A549 (cell line): ENCODE measurements around the gene KRTAP10-8. TPM values are rescaled to one million over a fixed set of nuclear protein-coding genes. Genes with fewer than 3 reads are reported as not detected.
"Not testable (repeated sequence)": the region's sequence is repeated elsewhere in the genome, so short reads cannot be mapped to it uniquely, and the experiment has no call there.

Source experiments
- ATAC-seq, 2 experiments: fragments of 200-7000 bp in 1 of 2; fragments of >200 bp in 1 of 2; cut with Nextera tagmentation in 1 of 2; cut with Tn5 transposase in 1 of 2; 3 replicates each; pipeline versions ENCODE4 v1.8.0 to v1.9.1; 2018 to 2020; ENCODE audit warnings: mild to moderate bottlenecking in 1 of 2, moderate library complexity in 1 of 2
- CTCF ChIA-PET: fragments of 300-600 bp; sonication (Branson Sonifier 250); formaldehyde crosslinking; extraction: SDS; loops from one replicate; lab custom pipeline; 2021; ENCODE audit warnings: antibody characterized with exemption, inconsistent platforms; lab: Yijun Ruan, JAX
- POLR2A ChIA-PET: fragments of 350-600 bp; formaldehyde crosslinking; extraction: SDS; loops from one replicate; lab custom pipeline; 2021; ENCODE audit warnings: antibody characterized with exemption, inconsistent platforms; lab: Yijun Ruan, JAX
- DNase-seq, 2 experiments: peaks; one replicate each; pipeline versions ENCODE4 v3.0.0 to v3.0.0-alpha.2; 2011 to 2016; ENCODE audit warnings: low read depth in 1 of 2, low spot score in 1 of 2
- FAIRE-seq: peaks from 2 replicates; lab custom pipeline; 2011; peaks lifted over from hg19 to GRCh38; lab: Jason Lieb, UNC
- H3K27ac ChIP-seq, 2 experiments: fragments of >200 bp; sonication (Bioruptor Twin); formaldehyde crosslinking; 3 replicates each; pipeline ENCODE4 v1.5.1; 2016 to 2017
- H3K4me1 ChIP-seq: fragments of >200 bp; sonication (Bioruptor Twin); formaldehyde crosslinking; 3 replicates; pipeline ENCODE4 v1.6.1; 2016
- H3K4me2 ChIP-seq: fragments of >200 bp; sonication (Bioruptor Twin); formaldehyde crosslinking; 3 replicates; pipeline ENCODE4 v1.6.1; 2016
- H3K4me3 ChIP-seq: fragments of >200 bp; sonication (Bioruptor Twin); formaldehyde crosslinking; 3 replicates; pipeline ENCODE4 v1.5.1; 2016
- H3K9me3 ChIP-seq: fragments of >200 bp; sonication (Bioruptor Twin); formaldehyde crosslinking; 3 replicates; pipeline ENCODE4 v1.6.1; 2016
- CHD2 ChIP-seq: fragments of 150-350 bp; IDR thresholded peaks from 2 replicates; pipeline ENCODE4 v1.6.1; 2014; ENCODE audit warnings: low read length; ENCODE audit not compliant: partially characterized antibody
- EHF ChIP-seq: fragments of 250-450 bp; sonication (Bioruptor Pico); IDR thresholded peaks from 2 replicates; pipeline ENCODE4 v1.5.0; 2020; ENCODE audit warnings: mild to moderate bottlenecking
- FOSL2 ChIP-seq, 2 experiments: fragments of 450-650 bp in 1 of 2; fragments of >200 bp in 1 of 2; sonication (Bioruptor Twin) in 1 of 2; formaldehyde crosslinking; IDR thresholded peaks; 2 replicates each; pipeline versions ENCODE4 v1.5.0 to v1.6.1; 2016 to 2020; ENCODE audit warnings: mild to moderate bottlenecking in 1 of 2, moderate library complexity in 1 of 2
- HDAC2 ChIP-seq: fragments of 200-600 bp; sonication (generic); IDR thresholded peaks from 2 replicates; pipeline ENCODE4 v1.6.1; 2016
- HEYL ChIP-seq: fragments of 250-450 bp; sonication (Bioruptor Pico); IDR thresholded peaks from 2 replicates; pipeline ENCODE4 v1.8.0; 2021; ENCODE audit warnings: mild to moderate bottlenecking, moderate library complexity
- JUNB ChIP-seq: fragments of >200 bp; sonication (Bioruptor Twin); formaldehyde crosslinking; IDR thresholded peaks from 2 replicates; pipeline ENCODE4 v1.6.1; 2016
- PHF8 ChIP-seq: fragments of 200-600 bp; sonication (generic); IDR thresholded peaks from 2 replicates; pipeline ENCODE4 v1.6.1; 2016; ENCODE audit warnings: low read depth, mild to moderate bottlenecking, antibody characterized with exemption, moderate library complexity, borderline replicate concordance
- POLR2A ChIP-seq: IDR thresholded peaks from 2 replicates; pipeline ENCODE4 v1.6.1; 2012; ENCODE audit warnings: mild to moderate bottlenecking, low read length
- POLR2AphosphoS2 ChIP-seq: conservative IDR thresholded peaks from 2 replicates; pipeline ENCODE4 v1.6.1; 2012; ENCODE audit warnings: low read length, improper control_type of control experiment, inconsistent platforms
- RCOR1 ChIP-seq: fragments of 150-350 bp; IDR thresholded peaks from 2 replicates; pipeline ENCODE4 v1.6.1; 2014; ENCODE audit warnings: antibody characterized with exemption, low read length, low read depth
- RNF2 ChIP-seq: fragments of 200-600 bp; sonication (generic); IDR thresholded peaks from 2 replicates; pipeline ENCODE4 v1.6.1; 2016; ENCODE audit warnings: low read depth, mild to moderate bottlenecking, antibody characterized with exemption, moderate library complexity, borderline replicate concordance
- TP53 ChIP-seq: fragments of 250-450 bp; sonication (Bioruptor Pico); IDR thresholded peaks from 2 replicates; pipeline ENCODE4 v1.5.0; 2021; ENCODE audit warnings: mild to moderate bottlenecking, moderate library complexity
- WGBS: methylation state at CpG from one replicate; pipeline ENCODE4 v1.1.6; 2017; ENCODE audit errors: missing lambda C conversion rate; 5-methylcytosine and 5-hydroxymethylcytosine counted together
- polyA plus RNA-seq, 4 experiments: library from polyadenylated mRNA; depleted of rRNA in 3 of 4; stranded (reverse); fragments of >200 nt; fragmentation: RNase III in 1 of 4; extraction: RNeasy Plus Mini Kit Qiagen cat#74134 plus additional on column Dnase treatment in 1 of 4; gene quantifications; 2 replicates in 3 of 4; 3 replicates in 1 of 4; pipeline ENCODE4 v1.2.3, GENCODE V29; 2011 to 2017
- TF ChIP-seq, protein P1 (sequence below): fragments of >200 bp; sonication (Bioruptor Twin); formaldehyde crosslinking; IDR thresholded peaks from 3 replicates; pipeline ENCODE4 v1.6.1; 2016
- TF ChIP-seq, protein P2 (sequence below): IDR thresholded peaks from 2 replicates; pipeline ENCODE4 v1.6.1; 2012; ENCODE audit warnings: low read depth, borderline replicate concordance
- TF ChIP-seq, protein P3 (sequence below): fragments of 200-600 bp; sonication (generic); IDR thresholded peaks from 2 replicates; pipeline ENCODE4 v1.6.1; 2016; ENCODE audit warnings: antibody characterized with exemption, mild to moderate bottlenecking, moderate library complexity

KRTAP10-8 gene
- polyA plus RNA-seq, 2 of the 4 experiments (the other 2 are of a cell fraction): not detected

DNA sequence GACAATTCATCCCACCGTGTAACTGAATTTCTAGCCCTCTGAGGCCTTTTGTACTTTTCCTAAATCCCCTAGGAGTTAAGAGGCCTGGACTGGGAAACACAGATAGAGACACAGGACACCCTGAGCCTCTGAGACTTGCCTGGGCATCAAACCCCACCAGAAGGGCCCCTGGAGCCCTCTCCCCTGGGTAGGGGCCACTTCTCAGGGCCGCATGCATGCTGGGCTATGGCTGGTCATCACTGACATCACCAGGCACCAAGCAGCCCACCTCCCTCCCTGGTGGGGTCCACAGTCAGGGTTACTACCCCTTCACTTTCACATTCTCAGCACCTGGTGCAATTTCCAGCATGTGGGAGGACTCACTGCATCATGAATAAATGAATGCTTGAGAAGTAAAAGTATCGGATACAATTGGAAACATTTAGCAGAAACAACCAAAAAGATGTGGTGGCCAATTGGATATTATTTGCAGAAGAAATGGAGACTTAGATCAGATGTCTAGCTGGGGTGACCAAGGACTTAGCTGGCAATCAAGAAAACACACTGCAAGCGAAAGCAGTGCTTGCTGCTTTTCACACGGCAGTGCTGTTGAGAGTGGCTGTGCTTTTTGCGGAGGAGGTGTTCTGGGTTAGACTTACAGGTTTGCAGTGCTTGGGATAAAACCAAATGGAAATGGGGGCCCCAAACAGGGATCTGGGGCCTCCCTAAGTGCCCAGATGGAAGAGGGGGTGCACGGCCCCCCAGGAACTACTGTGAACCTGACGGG is 12.4 kb upstream of the KRTAP10-8 start (continued):
- no peak for TF ChIP-seq POLR2A

- not testable (repeated sequence) for H3K4me1 ChIP-seq, H3K27ac ChIP-seq
These were observed 11.5 kb upstream of the KRTAP10-8 start, which contains the start of gene KRTAP10-7 for GRCh38 chr21:44600118-44600978. TSS of gene KRTAP10-7 (plus strand) at chr21:44600597. CDS start at chr21:44600622, 25 bp downstream.

GRCh38 chr21:44601091-44601490 is 10.8 kb upstream of the KRTAP10-8 start:
- H3K9me3 ChIP-seq, DNase-seq, FAIRE-seq, H3K4me3 ChIP-seq, CTCF ChIA-PET, H3K4me1 ChIP-seq, POLR2A ChIA-PET, H3K27ac ChIP-seq, H3K4me2 ChIP-seq: not testable (repeated sequence)
- WGBS: 45% methylated on average over 3 of the region's 10 CpGs
- peak in 1 of 2 experiments; percentile 51; a peak in 2 of 6 replicates for ATAC-seq

More at GRCh38 chr21:44600118-44600978, 11.5 kb upstream of the KRTAP10-8 start, which contains the start of gene KRTAP10-7:
- H3K4me2 ChIP-seq, FAIRE-seq, H3K9me3 ChIP-seq, CTCF ChIA-PET, H3K4me3 ChIP-seq, ATAC-seq, DNase-seq, POLR2A ChIA-PET: not testable (repeated sequence)
- WGBS: 53% methylated on average over 11 of the region's 23 CpGs

- Histone ChIP-seq H3K4me3 (no peak overlapping the region), H3K4me2 (no peak overlapping the region), H3K27ac (no peak overlapping the region), H3K4me1 (no peaks in the 10 kb centered on the region), H3K9me3 (no peaks in the 10 kb centered on the region)
- ChIA-PET POLR2A (no interaction called here), CTCF (interaction anchor here (0.6 kb wide), 1 partner anchor 49 kb away, joined by 3 read pairs; no protein-coding TSS in a partner anchor)
- FAIRE-seq (no peak), DNase-seq (no peak), ATAC-seq (no peak; a peak in 1 of 6 replicates)
- TF ChIP-seq HEYL (CRISPR knock-in tag) (no peak), FOSL2 (IDR thresholded peaks at IDR 0.05) (no peak), FOSL2 (CRISPR knock-in tag; IDR thresholded peaks at IDR 0.05) (no peak), RCOR1 (no peak), TP53 (no peak), JUNB (no peak), PHF8 (no peak), RNF2 (no peak), EHF (CRISPR knock-in tag) (no peak), POLR2A (no peak), POLR2AphosphoS2 (no peak), CHD2 (no peak), HDAC2 (no peak)
- TF ChIP-seq, protein P1, sequence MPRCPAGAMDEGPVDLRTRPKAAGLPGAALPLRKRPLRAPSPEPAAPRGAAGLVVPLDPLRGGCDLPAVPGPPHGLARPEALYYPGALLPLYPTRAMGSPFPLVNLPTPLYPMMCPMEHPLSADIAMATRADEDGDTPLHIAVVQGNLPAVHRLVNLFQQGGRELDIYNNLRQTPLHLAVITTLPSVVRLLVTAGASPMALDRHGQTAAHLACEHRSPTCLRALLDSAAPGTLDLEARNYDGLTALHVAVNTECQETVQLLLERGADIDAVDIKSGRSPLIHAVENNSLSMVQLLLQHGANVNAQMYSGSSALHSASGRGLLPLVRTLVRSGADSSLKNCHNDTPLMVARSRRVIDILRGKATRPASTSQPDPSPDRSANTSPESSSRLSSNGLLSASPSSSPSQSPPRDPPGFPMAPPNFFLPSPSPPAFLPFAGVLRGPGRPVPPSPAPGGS: no peak
- TF ChIP-seq, protein P2, sequence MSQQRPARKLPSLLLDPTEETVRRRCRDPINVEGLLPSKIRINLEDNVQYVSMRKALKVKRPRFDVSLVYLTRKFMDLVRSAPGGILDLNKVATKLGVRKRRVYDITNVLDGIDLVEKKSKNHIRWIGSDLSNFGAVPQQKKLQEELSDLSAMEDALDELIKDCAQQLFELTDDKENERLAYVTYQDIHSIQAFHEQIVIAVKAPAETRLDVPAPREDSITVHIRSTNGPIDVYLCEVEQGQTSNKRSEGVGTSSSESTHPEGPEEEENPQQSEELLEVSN: no peak
- TF ChIP-seq, protein P3, sequence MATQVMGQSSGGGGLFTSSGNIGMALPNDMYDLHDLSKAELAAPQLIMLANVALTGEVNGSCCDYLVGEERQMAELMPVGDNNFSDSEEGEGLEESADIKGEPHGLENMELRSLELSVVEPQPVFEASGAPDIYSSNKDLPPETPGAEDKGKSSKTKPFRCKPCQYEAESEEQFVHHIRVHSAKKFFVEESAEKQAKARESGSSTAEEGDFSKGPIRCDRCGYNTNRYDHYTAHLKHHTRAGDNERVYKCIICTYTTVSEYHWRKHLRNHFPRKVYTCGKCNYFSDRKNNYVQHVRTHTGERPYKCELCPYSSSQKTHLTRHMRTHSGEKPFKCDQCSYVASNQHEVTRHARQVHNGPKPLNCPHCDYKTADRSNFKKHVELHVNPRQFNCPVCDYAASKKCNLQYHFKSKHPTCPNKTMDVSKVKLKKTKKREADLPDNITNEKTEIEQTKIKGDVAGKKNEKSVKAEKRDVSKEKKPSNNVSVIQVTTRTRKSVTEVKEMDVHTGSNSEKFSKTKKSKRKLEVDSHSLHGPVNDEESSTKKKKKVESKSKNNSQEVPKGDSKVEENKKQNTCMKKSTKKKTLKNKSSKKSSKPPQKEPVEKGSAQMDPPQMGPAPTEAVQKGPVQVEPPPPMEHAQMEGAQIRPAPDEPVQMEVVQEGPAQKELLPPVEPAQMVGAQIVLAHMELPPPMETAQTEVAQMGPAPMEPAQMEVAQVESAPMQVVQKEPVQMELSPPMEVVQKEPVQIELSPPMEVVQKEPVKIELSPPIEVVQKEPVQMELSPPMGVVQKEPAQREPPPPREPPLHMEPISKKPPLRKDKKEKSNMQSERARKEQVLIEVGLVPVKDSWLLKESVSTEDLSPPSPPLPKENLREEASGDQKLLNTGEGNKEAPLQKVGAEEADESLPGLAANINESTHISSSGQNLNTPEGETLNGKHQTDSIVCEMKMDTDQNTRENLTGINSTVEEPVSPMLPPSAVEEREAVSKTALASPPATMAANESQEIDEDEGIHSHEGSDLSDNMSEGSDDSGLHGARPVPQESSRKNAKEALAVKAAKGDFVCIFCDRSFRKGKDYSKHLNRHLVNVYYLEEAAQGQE: no peak
- WGBS: 77% methylated on average over 17 of the region's 23 CpGs
These were observed 10.1 kb upstream of the KRTAP10-8 start for GRCh38 chr21:44601596-44602462.
